ENCODE measurements around the gene TRMT2B. TPM values are rescaled to one million over a fixed set of nuclear protein-coding genes. Genes with fewer than 3 reads are reported as not detected.

TRMT2B gene, protein sequence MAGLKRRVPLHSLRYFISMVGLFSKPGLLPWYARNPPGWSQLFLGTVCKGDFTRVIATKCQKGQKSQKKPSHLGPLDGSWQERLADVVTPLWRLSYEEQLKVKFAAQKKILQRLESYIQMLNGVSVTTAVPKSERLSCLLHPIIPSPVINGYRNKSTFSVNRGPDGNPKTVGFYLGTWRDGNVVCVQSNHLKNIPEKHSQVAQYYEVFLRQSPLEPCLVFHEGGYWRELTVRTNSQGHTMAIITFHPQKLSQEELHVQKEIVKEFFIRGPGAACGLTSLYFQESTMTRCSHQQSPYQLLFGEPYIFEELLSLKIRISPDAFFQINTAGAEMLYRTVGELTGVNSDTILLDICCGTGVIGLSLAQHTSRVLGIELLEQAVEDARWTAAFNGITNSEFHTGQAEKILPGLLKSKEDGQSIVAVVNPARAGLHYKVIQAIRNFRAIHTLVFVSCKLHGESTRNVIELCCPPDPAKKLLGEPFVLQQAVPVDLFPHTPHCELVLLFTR
- 10 to 100 TPM; 19.6 to 21.2 TPM for total RNA-seq

DNA sequence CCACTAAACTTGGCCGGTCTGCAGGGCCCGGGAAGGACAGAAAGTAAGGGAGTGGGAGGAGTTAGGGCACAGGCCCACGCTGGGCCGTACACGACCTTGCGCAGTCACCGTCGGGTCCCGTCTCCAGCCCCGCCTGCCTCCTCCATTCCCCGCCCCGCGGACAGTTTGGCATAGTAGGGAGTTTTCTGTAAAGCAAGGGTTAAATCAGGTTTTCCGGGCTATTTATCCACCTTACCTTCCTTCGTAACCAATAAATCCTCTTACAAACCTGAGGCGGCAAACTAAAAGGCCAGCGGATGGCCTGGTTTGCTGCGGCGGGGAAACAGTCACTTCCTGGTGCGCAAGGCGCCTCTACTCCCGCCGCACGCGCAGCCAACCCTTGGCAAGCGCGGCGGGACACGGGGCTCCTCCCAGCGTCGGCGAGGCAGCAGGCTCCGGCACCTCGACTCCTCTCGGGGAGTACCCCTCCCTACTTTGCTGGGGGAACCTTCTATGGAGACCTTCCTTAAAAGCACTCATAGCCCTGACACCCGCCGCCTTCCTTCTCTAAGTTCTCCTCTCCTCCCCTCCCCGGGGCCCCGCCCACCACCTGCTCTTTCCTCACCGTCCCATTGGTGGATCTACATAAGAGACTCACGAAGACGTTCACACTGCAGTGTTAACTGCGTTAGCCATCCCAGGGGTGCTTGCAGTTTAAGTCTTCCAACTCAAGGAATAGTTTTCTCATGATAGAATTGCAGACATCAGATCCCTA is at the start of gene TRMT2B:
TRMT2B (minus strand) TSS at position 563 of the 754 bp plus-strand sequence. CDS start 9,822 bp downstream, outside the sequence.
- H3K36me3 Mint-ChIP-seq: peaks cover 3% of the 10 kb centered on the region
- DNase-seq: peak; percentile 87
- H3K27me3 Mint-ChIP-seq: no peaks in the 10 kb centered on the region
- peak within 1 kb of the TSS; percentile 96 for H3K27ac Mint-ChIP-seq
- intact Hi-C loops (cut with micrococcal nuclease): loop anchor here (1.0 to 10.0 kb wide), 4 partner anchors 46 to 219 kb away; no protein-coding TSS in a partner anchor
- no peaks in the 10 kb centered on the region for H3K9me3 Mint-ChIP-seq
- CTCF ChIA-PET: no interaction called here
- H3K4me1 Mint-ChIP-seq (ENCODE audit: low read depth): peaks cover 19% of the 10 kb centered on the region
- POLR2A ChIA-PET: no interaction called here
- H3K4me3 Mint-ChIP-seq: peak within 1 kb of the TSS; percentile 86

DNA sequence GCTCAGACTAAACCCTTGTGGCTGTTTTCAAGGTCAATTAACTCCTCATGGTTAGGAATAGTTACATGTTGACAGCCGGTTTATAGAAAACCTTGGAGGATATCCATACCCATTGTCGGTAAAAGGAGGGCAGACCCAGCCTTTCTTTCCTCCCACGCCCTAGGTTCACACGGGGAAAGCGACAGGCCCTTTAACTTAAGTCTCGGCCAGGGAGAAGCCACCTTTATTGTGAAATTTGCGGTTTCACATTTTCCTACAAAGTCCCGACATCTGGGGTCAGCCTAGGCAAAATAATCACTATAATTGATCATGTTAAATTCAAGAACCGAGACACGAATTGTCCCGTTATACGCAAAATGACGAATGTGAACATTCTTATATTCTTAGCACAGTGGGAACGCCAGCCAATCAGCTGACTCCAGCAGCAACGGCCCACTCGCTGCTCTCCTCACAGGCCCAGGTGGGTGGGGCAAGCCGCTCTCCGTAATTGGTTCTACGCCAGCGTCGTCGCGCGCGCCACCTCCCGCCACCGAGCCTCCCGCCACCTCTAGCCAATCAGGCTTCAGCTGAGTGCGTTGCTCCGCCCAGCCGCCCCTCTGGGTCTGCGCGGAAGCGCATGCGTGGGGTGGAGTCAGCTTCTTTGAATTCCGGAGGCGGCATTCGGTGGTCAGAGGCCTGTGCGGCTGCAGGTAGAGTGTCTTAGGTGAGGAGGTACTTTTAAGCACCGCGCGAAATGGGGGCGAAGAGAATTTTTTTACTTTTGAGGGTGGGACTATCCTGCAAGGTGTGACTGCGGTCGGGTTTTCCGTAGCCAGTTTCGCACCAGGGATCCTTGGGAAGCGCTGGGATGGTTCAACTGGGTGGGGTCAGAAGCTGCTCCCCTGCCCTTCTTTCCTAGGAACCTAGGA is 45.9 kb upstream of the TRMT2B start, which contains the start of gene CENPI:
CENPI (plus strand) TSS at position 659 of the 908 bp plus-strand sequence. CDS start 2,867 bp downstream, outside the sequence.
- DNase-seq: peak; percentile 95
- H3K36me3 Mint-ChIP-seq: peaks cover 13% of the 10 kb centered on the region
- peaks cover 30% of the 10 kb centered on the region for H3K4me1 Mint-ChIP-seq (ENCODE audit: low read depth)
- H3K9me3 Mint-ChIP-seq: no peaks in the 10 kb centered on the region
- H3K27me3 Mint-ChIP-seq: no peaks in the 10 kb centered on the region
- intact Hi-C loops (cut with micrococcal nuclease): loop anchor here (1.0 to 5.0 kb wide), 5 partner anchors 46 to 310 kb away; partner anchors contain the start of genes CSTF2, GLA and HNRNPH2
- H3K4me3 Mint-ChIP-seq: peak within 1 kb of the TSS; percentile 84
- ChIA-PET CTCF (interaction anchor here (0.6 kb wide), 1 partner anchor 196 kb away, joined by 3 read pairs; no protein-coding TSS in a partner anchor), POLR2A (interaction anchor here (0.6 to 1.3 kb wide), 2 partner anchors 169 to 200 kb away, joined by 3 to 5 read pairs; partner anchors contain the start of gene XKRX)
- peak within 1 kb of the TSS; percentile 81 for H3K27ac Mint-ChIP-seq

DNA sequence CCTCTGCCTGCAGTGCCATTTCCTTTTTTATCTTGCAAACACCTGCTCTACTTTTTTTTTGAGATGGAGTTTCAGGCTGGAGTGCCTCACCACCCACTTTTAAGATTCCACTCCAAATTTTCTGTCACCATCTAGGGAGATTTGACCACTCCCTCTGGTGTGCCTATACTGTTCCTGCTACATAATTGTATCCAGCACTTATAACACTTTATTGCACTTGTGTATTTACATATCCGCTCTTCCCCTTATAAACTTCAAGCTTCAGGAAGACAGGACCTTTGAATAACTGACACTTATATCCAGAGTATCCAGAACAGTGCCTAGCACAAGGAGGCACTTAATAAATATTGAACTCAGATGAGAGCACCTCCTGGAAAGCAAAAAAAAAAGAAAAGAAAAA is 39.9 kb upstream of the TRMT2B start:
- Mint-ChIP-seq H3K9me3 (no peaks in the 10 kb centered on the region), H3K4me1 (ENCODE audit: low read depth) (peaks cover 3% of the 10 kb centered on the region), H3K36me3 (no peaks in the 10 kb centered on the region), H3K27ac (no peak overlapping the region), H3K4me3 (no peak overlapping the region), H3K27me3 (no peaks in the 10 kb centered on the region)
- POLR2A ChIA-PET: no interaction called here
- CTCF ChIA-PET: no interaction called here
- intact Hi-C loops (cut with micrococcal nuclease): no loop called here
- DNase-seq: no peak

- Mint-ChIP-seq H3K27me3 (peaks cover 14% of the 10 kb centered on the region), H3K27ac (no peak overlapping the region), H3K4me3 (no peak overlapping the region), H3K9me3 (no peaks in the 10 kb centered on the region), H3K4me1 (ENCODE audit: low read depth) (peaks cover 5% of the 10 kb centered on the region), H3K36me3 (no peaks in the 10 kb centered on the region)
- ChIA-PET CTCF (no interaction called here), POLR2A (no interaction called here)
- DNase-seq: no peak
- intact Hi-C loops (cut with micrococcal nuclease): no loop called here
Observed at GRCh38 chrX:101081231-101081630, 29.3 kb upstream of the TRMT2B start.

DNA sequence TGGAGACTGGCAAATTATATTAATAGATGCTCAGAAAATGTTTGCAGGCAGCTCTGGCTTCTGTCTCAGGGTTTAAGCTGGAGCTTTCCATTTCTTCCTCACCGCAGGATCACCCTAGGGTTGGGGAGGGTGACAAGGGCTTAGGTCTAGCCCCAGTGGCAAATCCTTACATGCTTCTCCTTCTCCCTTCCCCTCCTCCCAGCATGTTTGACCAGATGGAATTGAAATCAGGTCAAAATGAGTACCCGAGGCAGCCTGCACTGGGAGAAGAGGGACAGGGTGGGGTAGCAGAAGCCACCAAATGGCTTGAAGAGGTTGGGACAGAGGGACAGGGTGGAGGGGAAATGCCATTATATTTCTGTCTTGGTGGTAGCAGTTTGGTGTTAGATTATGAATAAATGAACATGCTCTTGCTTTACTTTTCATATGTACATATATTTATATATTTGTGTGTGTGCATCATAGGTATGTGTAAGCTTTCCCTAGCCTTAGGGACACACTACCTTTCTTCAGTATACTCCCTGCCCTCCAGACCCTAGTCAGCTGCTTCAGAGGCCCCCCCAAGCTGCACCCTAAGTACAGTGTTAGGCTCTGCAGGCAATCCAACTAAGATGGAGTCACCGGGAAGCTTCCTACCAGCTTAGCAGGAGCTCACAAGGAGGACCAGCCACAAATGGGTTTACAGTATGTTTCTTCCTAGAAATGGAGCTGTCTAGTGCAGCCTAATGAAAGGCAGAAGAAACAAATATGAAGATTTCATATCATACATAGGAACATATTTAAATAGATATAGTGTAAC is 28.6 kb upstream of the TRMT2B start:
- no peak overlapping the region for H3K4me3 Mint-ChIP-seq
- DNase-seq: no peak
- ChIA-PET CTCF (no interaction called here), POLR2A (no interaction called here)
- H3K27me3 Mint-ChIP-seq: peaks cover 14% of the 10 kb centered on the region
- H3K4me1 Mint-ChIP-seq (ENCODE audit: low read depth): peaks cover 5% of the 10 kb centered on the region
- intact Hi-C loops (cut with micrococcal nuclease): no loop called here
- no peaks in the 10 kb centered on the region for H3K9me3 Mint-ChIP-seq
- no peak overlapping the region for H3K27ac Mint-ChIP-seq
- H3K36me3 Mint-ChIP-seq: no peaks in the 10 kb centered on the region

- Mint-ChIP-seq H3K4me3 (no peak overlapping the region), H3K27ac (no peak overlapping the region), H3K9me3 (no peaks in the 10 kb centered on the region), H3K27me3 (peaks cover 14% of the 10 kb centered on the region), H3K36me3 (no peaks in the 10 kb centered on the region), H3K4me1 (ENCODE audit: low read depth) (peaks cover 5% of the 10 kb centered on the region)
- intact Hi-C loops (cut with micrococcal nuclease): no loop called here
- ChIA-PET CTCF (no interaction called here), POLR2A (no interaction called here)
- no peak for DNase-seq
Observed at GRCh38 chrX:101079736-101080270, 27.9 kb upstream of the TRMT2B start.

DNA sequence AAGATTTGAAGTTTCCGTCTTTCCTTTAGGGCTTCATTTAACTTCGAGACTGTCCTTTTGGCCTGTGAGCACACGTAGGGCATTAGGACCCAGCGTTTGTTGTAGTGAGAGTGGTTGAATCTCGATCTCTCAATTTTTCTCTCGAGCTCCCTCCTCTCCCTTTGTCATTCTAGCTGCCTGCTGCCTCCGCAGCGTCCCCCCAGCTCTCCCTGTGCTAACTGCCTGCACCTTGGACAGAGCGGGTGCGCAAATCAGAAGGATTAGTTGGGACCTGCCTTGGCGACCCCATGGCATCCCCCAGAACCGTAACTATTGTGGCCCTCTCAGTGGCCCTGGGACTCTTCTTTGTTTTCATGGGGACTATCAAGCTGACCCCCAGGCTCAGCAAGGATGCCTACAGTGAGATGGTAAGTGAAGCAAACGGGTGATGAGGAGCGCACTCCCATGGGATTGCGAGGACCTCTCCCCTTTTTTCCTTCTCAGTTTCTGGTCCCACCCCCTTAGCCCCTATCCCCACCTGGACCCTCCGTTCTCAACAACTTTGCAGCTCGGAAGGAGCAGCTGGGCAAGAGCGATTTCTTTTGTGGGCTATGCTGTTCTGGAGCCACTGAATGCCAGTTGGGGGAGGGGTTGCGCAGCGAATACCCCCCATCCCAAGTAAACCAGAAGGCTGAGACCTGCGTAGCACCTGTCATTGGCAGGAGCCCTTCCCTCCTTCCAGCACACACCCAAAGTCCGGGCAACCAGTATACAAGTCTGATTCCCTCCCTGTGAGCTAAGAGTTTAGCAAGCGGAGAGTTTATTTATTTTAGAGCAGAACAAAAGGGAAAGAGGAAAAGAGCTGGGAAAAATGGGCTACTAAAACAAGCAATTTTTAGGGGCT is 27.0 kb upstream of the TRMT2B start, which contains the start of gene TMEM35A:
TMEM35A (plus strand) TSS at position 164 of the 883 bp plus-strand sequence; CDS start at position 288, 124 bp downstream.
- H3K36me3 Mint-ChIP-seq: no peaks in the 10 kb centered on the region
- peaks cover 14% of the 10 kb centered on the region for H3K27me3 Mint-ChIP-seq
- H3K4me1 Mint-ChIP-seq (ENCODE audit: low read depth): peaks cover 5% of the 10 kb centered on the region
- POLR2A ChIA-PET: no interaction called here
- H3K27ac Mint-ChIP-seq: no peak within 1 kb of the TSS
- no peak within 1 kb of the TSS for H3K4me3 Mint-ChIP-seq
- intact Hi-C loops (cut with micrococcal nuclease): no loop called here
- H3K9me3 Mint-ChIP-seq: no peaks in the 10 kb centered on the region
- DNase-seq: no peak
- CTCF ChIA-PET: no interaction called here

- no peaks in the 10 kb centered on the region for H3K9me3 Mint-ChIP-seq
- intact Hi-C loops (cut with micrococcal nuclease): no loop called here
Observed at GRCh38 chrX:101071582-101071981, 19.7 kb upstream of the TRMT2B start.

DNA sequence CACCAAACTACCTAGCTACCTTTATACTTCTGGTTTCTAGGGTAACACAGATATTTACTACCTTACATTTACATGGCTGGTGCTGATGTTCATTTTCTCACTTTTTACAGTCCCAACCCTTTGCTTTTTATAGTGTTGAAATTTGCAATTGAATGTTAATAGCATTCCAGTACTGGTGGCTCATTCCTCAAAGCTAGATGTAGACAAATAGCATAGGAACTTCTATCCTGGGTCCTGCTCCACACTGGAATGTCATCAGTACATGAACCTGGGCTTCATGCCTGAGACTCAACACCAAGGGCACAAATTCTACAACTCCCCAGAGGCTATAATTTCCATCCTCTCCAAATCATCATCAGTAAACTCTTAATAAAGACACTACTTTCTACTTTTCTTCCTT is 10.3 kb upstream of the TRMT2B start:
- no peak overlapping the region for H3K4me3 Mint-ChIP-seq
- intact Hi-C loops (cut with micrococcal nuclease): no loop called here
- no peaks in the 10 kb centered on the region for H3K36me3 Mint-ChIP-seq
- H3K4me1 Mint-ChIP-seq (ENCODE audit: low read depth): peaks cover 3% of the 10 kb centered on the region
- H3K9me3 Mint-ChIP-seq: no peaks in the 10 kb centered on the region
- POLR2A ChIA-PET: no interaction called here
- CTCF ChIA-PET: no interaction called here
- no peak for DNase-seq
- peaks cover 2% of the 10 kb centered on the region for H3K27me3 Mint-ChIP-seq
- no peak overlapping the region for H3K27ac Mint-ChIP-seq

More at GRCh38 chrX:101071582-101071981, 19.7 kb upstream of the TRMT2B start:
- Mint-ChIP-seq H3K36me3 (no peaks in the 10 kb centered on the region), H3K27me3 (no peaks in the 10 kb centered on the region), H3K4me3 (no peak overlapping the region), H3K4me1 (ENCODE audit: low read depth) (no peaks in the 10 kb centered on the region), H3K27ac (no peak overlapping the region)
- no peak for DNase-seq
- ChIA-PET POLR2A (no interaction called here), CTCF (no interaction called here)

GRCh38 chrX:101057093-101057714 is 5.3 kb upstream of the TRMT2B start:
- ChIA-PET CTCF (no interaction called here), POLR2A (no interaction called here)
- no peak for DNase-seq
- Mint-ChIP-seq H3K36me3 (no peaks in the 10 kb centered on the region), H3K27me3 (no peaks in the 10 kb centered on the region), H3K9me3 (no peaks in the 10 kb centered on the region), H3K27ac (no peak overlapping the region), H3K4me1 (ENCODE audit: low read depth) (peaks cover 9% of the 10 kb centered on the region), H3K4me3 (no peak overlapping the region)
- intact Hi-C loops (cut with micrococcal nuclease): loop anchor here (10.0 kb wide), 1 partner anchor 62 kb away; no protein-coding TSS in a partner anchor

All from activated CD4-positive, alpha-beta memory T cell treated with anti-CD3 and anti-CD28 coated beads for 36 hours (primary cell).